Activated CD4-positive, CD25-positive, alpha-beta regulatory T cell (primary cell): ENCODE data around the gene MRAP.
"Not testable (repeated sequence)": the region's sequence is repeated elsewhere in the genome, so short reads cannot be mapped to it uniquely, and the experiment has no call there.

ENCODE experiments used
- DNase-seq, 4 experiments: peaks; one replicate each; lab custom pipeline; 2025; lab: John Stamatoyannopoulos, UW

The MRAP gene

DNA sequence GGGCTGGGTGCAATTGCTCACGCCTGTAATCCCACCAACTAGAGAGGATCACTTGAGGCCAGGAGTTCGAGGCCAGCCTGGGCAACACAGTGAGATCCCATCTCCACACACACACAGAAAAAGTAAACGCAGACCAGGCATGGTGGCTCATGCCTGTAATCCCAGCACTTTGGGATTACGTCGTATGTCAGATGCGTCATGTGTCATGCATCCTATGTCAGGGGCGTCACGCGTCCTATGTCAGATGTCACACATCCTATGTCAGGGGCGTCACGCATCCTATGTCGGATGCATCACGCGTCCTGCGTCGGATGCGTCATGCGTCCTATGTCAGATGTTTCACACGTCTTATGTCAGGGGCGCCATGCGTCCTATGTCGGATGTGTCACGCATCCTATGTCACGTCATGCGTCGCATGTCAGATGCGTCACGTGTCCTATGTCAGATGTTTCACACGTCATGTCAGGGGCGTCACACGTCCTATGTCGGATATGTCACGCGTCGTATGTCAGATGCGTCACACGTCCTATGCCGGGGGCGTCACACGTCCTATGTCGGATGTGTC, 1.5 kb downstream of the MRAP start:
- DNase-seq: no peak

GRCh38 chr21:32301596-32301995, 2.9 kb downstream of the MRAP start:
- no peak for DNase-seq

- DNase-seq: no peak
Measured at GRCh38 chr21:32302560-32302959, 3.9 kb downstream of the MRAP start.

GRCh38 chr21:32303385-32303784, 4.7 kb downstream of the MRAP start:
- DNase-seq: no peak

GRCh38 chr21:32304998-32305397, 6.3 kb downstream of the MRAP start:
- no peak for DNase-seq

DNA sequence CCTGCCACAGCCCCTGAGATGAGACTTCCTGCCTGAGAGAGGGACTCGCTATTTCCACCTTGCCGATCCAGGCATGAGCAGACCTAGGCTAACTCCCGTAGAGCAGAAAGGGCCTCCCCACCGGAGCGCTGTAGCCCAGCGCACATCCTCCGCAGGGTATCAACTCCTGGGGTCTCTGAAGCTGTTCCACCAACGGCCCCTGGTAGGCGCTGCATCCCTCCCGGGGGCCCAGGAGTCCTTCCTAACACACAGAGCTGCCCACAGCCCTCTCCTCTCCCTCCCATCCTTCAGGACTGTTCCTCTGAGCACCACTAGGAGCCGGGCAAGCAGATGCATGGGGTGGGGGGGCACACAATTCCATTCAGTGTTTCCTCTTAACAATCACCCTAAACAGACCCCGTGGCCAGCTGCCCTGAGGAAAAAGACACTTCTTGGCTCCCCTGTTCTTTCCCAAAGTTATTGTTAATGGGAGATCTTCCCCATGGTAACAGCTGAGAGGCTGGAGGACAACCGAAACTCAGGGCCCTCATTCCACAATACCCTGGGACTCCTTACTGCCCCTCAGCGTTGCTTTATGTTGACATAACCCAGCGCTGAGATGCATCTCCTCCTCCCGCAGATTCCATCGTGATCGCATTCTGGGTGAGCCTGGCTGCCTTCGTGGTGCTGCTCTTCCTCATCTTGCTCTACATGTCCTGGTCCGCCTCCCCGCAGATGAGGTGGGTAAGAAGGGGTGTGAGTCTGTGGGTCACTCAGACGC, 7.5 kb downstream of the MRAP start:
- no peak for DNase-seq

DNA sequence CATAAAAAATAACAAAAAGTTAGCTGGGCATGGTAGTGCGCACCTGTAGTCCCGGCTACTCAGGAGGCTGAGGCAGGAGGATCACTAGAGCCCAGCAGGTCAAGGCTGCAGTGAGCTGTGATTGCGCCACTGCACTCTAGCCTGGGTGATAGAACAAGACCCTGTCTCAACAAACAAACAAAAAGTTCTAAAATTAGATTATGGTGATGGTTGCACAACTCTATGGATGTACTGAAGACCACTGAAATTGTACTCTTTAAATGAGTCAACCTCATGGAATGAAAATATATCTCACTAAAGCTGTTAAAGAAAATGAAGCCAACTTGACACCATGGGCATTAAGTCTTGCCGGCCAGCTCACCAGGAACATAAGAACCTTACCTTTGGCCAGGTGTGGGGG, 9.1 kb downstream of the MRAP start:
- no peak for DNase-seq

DNA sequence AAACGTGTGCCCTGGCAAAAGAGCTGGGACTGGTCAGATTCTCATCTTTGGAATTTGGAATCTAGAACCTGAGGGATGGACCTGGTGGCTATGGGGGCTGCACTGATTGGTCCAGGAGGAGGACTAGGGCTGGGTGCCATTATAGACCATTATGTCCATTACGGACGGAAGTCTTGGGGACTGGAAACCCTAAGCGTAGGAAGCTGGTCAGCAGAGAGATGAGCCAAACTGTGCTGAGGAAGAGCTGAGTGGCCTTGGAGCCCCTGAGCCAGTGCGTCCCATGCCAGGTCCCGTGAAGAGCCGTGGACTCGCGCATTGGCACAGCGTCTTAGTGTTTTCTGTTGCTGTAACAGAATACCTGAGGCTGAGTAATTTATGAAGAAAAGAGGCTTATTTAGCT, 10.0 kb downstream of the MRAP start:
- DNase-seq: no peak

- no peak for DNase-seq
Measured at GRCh38 chr21:32309906-32310460, 11.3 kb downstream of the MRAP start.

GRCh38 chr21:32310976-32311375, 12.3 kb downstream of the MRAP start:
- not testable (repeated sequence) for DNase-seq

DNA sequence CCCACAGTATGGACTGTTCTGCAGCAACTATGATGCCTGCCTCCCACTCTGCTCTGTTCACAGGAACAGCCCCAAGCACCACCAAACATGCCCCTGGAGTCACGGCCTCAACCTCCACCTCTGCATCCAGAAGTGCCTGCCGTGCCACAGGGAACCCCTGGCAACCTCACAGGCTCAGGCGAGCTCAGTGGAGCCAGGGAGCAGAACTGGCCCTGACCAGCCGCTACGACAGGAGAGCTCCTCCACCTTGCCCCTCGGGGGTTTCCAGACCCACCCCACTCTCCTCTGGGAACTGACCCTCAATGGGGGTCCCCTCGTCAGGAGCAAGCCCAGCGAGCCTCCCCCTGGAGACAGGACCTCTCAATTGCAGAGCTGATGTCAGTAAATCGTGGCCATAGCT, 13.0 kb downstream of the MRAP start:
- no peak for DNase-seq

DNA sequence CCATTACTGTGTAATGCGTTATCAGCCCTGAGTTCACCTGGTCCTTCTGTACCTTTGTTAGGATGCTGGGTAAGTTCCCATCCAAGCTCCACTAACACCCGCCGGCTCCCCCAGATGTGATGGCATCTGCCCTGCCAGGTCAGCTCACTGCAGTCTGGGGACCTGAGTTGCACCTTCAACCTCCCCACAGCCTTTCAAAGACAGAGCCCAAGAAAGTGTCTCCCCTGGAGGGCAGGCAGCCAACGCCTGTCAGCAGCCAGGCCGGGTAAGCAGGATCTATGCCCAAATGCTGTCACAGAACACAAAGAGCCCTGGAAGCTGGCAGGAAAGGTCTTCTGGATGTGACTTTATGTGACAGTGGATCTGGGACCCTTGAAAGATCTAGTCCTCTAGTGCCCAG, 13.7 kb downstream of the MRAP start:
- no peak for DNase-seq

- DNase-seq: no peak
Measured at GRCh38 chr21:32312976-32313375, 14.3 kb downstream of the MRAP start.

GRCh38 chr21:32314806-32315205, 16.2 kb downstream of the MRAP start:
- no peak for DNase-seq

DNA sequence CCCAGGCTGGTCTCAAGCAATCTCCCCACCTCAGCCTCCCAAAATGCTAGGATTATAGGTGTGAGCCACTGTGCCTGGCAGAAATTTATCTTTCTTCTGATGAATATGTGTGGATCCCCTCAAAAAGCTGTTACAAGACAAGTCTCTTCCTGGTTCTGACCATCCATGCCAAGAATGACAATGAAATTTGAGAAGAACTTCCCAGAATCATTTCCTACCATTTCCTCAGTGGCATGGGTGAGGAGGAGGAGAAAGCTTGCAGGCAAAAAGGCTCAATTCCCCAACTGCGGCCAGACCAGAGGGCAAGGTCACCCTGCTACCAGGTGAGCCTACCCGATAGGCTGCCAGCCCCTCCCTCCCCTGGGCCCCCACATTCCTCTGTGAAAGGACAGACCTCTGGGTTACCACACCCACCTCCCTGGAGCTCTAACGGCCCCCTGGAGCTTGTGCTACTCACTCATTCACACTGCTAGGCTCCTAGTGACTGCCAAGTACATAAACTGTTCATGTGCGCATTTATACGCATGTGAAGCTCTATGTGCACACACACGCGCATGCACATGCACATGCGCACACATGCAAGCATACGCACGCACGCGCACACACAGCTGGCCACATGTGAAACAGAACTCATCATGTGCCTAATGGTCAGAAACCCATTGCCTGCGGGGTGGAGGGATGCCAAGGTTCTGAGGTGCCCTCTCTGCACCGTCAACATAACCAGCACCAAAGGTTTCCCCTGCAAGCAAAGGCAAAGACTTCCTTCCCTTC, 17.0 kb downstream of the MRAP start:
- no peak for DNase-seq

DNA sequence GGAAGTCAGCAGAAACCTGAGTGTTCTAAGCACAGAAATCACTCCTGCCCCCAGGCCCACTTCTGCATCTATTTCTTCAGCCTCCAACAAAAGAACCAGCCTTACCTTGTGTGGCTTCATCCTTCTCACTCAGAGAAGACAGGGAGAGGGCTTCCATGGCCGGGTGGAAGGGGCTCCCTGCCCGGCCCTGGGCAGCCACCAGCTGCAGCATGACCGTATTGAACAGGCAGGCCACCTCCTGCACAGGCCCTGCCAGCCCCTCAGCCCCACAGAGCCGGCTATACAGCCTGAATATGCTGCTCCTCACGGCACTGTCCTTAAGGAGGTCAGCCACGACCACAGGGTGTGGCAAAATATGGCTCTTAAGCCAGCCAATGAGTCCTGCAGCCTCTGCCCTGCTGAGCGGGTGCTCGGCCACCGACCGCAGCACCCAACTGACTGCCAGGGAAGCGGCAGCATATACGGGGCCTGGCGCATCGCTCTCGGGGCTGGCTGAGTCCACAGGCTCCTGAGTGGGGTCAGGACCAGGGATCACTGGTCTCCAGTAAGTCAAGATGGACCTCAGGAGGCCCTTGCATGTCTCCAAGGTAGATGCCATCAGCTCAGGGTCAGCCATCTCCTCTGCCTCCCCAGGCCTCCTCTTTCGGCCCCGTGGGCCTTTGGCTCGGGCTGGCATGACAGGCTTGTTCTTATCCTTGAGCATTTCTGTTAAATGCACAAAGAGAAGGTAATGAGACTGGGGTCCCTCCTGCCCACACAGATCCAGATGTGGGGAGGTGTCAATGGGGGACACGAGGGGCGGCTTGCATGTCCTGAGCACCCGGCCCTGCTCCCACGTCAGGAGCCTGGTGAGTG, 17.9 kb downstream of the MRAP start:
- DNase-seq: no peak

- DNase-seq: no peak
Measured at GRCh38 chr21:32317726-32318125, 19.1 kb downstream of the MRAP start.

- DNase-seq: no peak
Measured at GRCh38 chr21:32319012-32319411, 20.4 kb downstream of the MRAP start.

GRCh38 chr21:32320059-32320458, 21.4 kb downstream of the MRAP start:
- DNase-seq: no peak

DNA sequence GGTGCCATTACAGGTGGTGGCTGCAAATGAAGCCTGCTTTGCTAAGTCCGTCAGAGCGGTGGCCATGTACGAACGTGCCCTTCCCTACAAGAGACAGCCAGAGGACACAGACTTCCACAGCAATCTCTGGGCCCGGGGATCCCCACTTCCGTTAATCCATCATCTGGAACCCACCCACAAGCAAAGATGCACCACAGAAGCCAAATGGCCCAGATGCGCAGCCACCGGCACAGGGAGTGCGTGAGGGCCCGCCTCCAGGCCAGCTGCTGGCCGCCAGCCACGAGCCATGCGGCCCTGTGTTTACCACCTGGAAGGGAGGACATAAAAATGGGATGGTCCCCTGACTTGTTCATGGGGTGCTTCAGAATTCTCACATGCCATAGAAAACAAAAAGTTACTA, 22.1 kb downstream of the MRAP start:
- DNase-seq: no peak

DNA sequence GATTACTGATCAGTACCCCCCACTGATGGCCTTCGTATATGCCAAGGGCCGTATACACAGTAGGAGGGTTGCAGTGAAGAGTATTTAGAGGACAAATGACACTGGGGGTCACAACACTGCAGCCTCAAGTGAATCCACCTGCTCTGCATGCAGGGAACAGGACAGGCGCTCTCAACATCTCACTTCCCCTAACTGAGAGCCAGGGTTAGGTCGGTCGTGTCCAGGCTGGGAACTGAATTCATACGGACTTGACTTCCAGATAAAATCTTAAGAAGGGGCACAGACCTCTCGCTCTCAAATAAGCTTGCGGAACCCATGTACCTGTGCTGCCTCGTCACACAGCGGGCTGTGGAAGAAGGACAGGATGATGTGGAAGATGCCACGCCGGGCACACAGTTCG, 22.8 kb downstream of the MRAP start:
- no peak for DNase-seq

DNA sequence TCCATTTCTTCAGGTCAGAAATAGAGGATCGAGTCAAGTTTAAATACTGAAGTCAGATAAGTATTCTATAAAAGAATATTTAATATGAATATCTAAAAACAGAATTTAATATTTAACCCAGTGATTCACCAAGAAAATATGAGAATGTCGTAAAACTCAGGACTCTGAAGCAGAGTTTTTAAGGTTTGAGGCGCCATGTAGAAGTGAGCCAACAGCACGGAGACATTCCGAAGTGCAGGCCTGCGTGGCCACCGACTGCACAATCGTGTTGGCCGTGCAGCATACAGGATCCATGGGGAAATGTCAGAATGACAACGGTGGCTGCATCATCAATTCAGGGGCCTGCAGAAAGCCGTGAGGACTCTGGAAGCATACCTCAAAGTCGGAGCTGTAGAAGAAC, 23.4 kb downstream of the MRAP start:
- DNase-seq: no peak
